Body of pancreas (tissue), 4 donors: Measurements from ENCODE around the gene PLXDC2.

Experiments used
- CTCF ChIP-seq, 7 experiments: fragments of 450-650 bp in 4 of 7; fragments of 200-600 bp in 3 of 7; sonication (generic) in 3 of 7; IDR thresholded peaks; one replicate each; pipeline ENCODE4 v1.5.1; 2016 to 2019; ENCODE audit warnings: antibody characterized with exemption in 7 of 7
- POLR2A ChIP-seq, 3 donors: fragments of 450-650 bp; IDR thresholded peaks; one replicate each; pipeline ENCODE4 v1.6.1; 2016; ENCODE audit warnings: antibody characterized with exemption in 3 of 3, mild to moderate bottlenecking in 2 of 3

GRCh38 chr10:20215547-20216152 lies 399.4 kb downstream of the PLXDC2 start:
- no peak for TF ChIP-seq CTCF (IDR thresholded peaks at IDR 0.05)
- no peak for TF ChIP-seq POLR2A (IDR thresholded peaks at IDR 0.05)
